Liver (tissue), 9 donors: ENCODE data around the gene NPPA. TPM values are rescaled to one million over a fixed set of nuclear protein-coding genes. Genes with fewer than 3 reads are reported as not detected.

Experiments used
- DNase-seq: peaks from one replicate; pipeline ENCODE4 v3.0.0-alpha.2; 2017; ENCODE audit warnings: low spot score
- H3K27ac ChIP-seq, 2 donors: one replicate each; pipeline ENCODE4 v1.7.0; 2013; ENCODE audit warnings: inconsistent platforms in 2 of 2, low read length in 2 of 2, control low read depth in 1 of 2, low read depth in 1 of 2, mild to moderate bottlenecking in 1 of 2
- H3K27me3 ChIP-seq, 4 donors: one replicate each; pipeline versions ENCODE4 v1.6.1 to v1.7.0; 2013; ENCODE audit warnings: low read length in 3 of 4, inconsistent platforms in 1 of 4, mild to moderate bottlenecking in 1 of 4, moderate library complexity in 1 of 4; ENCODE audit not compliant: control insufficient read depth in 4 of 4, insufficient read depth in 4 of 4
- H3K36me3 ChIP-seq, 4 donors: one replicate each; pipeline versions ENCODE4 v1.6.1 to v1.7.0; 2013; ENCODE audit warnings: low read length in 3 of 4, mild to moderate bottlenecking in 3 of 4, low read depth in 1 of 4, moderate library complexity in 1 of 4; ENCODE audit not compliant: control insufficient read depth in 4 of 4, insufficient read depth in 3 of 4
- H3K4me1 ChIP-seq, 4 donors: one replicate each; pipeline versions ENCODE4 v1.6.1 to v1.7.0; 2013; ENCODE audit warnings: low read length in 3 of 4, mild to moderate bottlenecking in 3 of 4, moderate library complexity in 1 of 4; ENCODE audit not compliant: control insufficient read depth in 4 of 4, insufficient read depth in 4 of 4
- H3K4me3 ChIP-seq, 3 donors: one replicate each; pipeline versions ENCODE4 v1.6.1 to v1.7.0; 2013; ENCODE audit warnings: low read length in 3 of 3, control low read depth in 1 of 3, low read depth in 1 of 3, mild to moderate bottlenecking in 1 of 3
- H3K9ac ChIP-seq, 2 donors: one replicate each; pipeline ENCODE4 v1.7.0; 2013; ENCODE audit warnings: low read length in 2 of 2, mild to moderate bottlenecking in 2 of 2, moderate library complexity in 2 of 2, control low read depth in 1 of 2, low read depth in 1 of 2
- H3K9me3 ChIP-seq, 4 donors: one replicate each; pipeline versions ENCODE4 v1.6.1 to v1.7.0; 2013; ENCODE audit warnings: low read length in 3 of 4; ENCODE audit not compliant: control insufficient read depth in 4 of 4
- EGR1 ChIP-seq, 2 donors: IDR thresholded peaks; 2 replicates each; pipeline ENCODE4 v1.6.1; 2016 to 2018; ENCODE audit warnings: antibody characterized with exemption in 2 of 2, low read depth in 2 of 2
- FOXA1 ChIP-seq: IDR thresholded peaks from 2 replicates; pipeline ENCODE4 v1.6.1; 2016; ENCODE audit warnings: antibody characterized with exemption
- FOXA2 ChIP-seq: IDR thresholded peaks from 2 replicates; pipeline ENCODE4 v1.6.1; 2016; ENCODE audit warnings: antibody characterized with exemption
- GABPA ChIP-seq, 2 donors: IDR thresholded peaks in 1 of 2; conservative IDR thresholded peaks in 1 of 2; 2 replicates each; pipeline ENCODE4 v1.6.1; 2016; ENCODE audit warnings: antibody characterized with exemption in 2 of 2, mild to moderate bottlenecking in 1 of 2, moderate library complexity in 1 of 2
- HNF4A ChIP-seq, 2 donors: conservative IDR thresholded peaks; 2 replicates each; pipeline ENCODE4 v1.6.1; 2016; ENCODE audit warnings: antibody characterized with exemption in 2 of 2, mild to moderate bottlenecking in 2 of 2
- HNF4G ChIP-seq: IDR thresholded peaks from 2 replicates; pipeline ENCODE4 v1.6.1; 2016; ENCODE audit warnings: antibody characterized with exemption
- JUND ChIP-seq, 2 donors: IDR thresholded peaks; 2 replicates each; pipeline ENCODE4 v1.6.1; 2016; ENCODE audit warnings: antibody characterized with exemption in 2 of 2
- NR2F2 ChIP-seq: IDR thresholded peaks from 2 replicates; pipeline ENCODE4 v1.6.1; 2016; ENCODE audit warnings: antibody characterized with exemption
- RAD21 ChIP-seq, 2 donors: IDR thresholded peaks; 2 replicates each; pipeline ENCODE4 v1.6.1; 2016; ENCODE audit warnings: antibody characterized with exemption in 2 of 2, mild to moderate bottlenecking in 2 of 2
- REST ChIP-seq: IDR thresholded peaks from 2 replicates; pipeline ENCODE4 v1.6.1; 2016; ENCODE audit warnings: antibody characterized with exemption, mild to moderate bottlenecking
- RXRA ChIP-seq, 2 donors: IDR thresholded peaks; 2 replicates each; pipeline ENCODE4 v1.6.1; 2017 to 2018; ENCODE audit warnings: antibody characterized with exemption in 2 of 2, mild to moderate bottlenecking in 1 of 2
- SP1 ChIP-seq: IDR thresholded peaks from 2 replicates; pipeline ENCODE4 v1.6.1; 2018; ENCODE audit warnings: antibody characterized with exemption, mild to moderate bottlenecking
- TAF1 ChIP-seq: conservative IDR thresholded peaks from 2 replicates; pipeline ENCODE4 v1.6.1; 2016; ENCODE audit warnings: antibody characterized with exemption, mild to moderate bottlenecking
- WGBS: extraction: QIAGEN DNeasy Blood & Tissue Kit; methylation state at CpG from one replicate; pipeline ENCODE4 v1.1.7; 2013; 5-methylcytosine and 5-hydroxymethylcytosine counted together
- polyA plus RNA-seq, 2 donors: library from polyadenylated mRNA; stranded (reverse) in 1 of 2; unstranded in 1 of 2; fragments of 200-250 nt in 1 of 2; fragments of >200 nt in 1 of 2; fragmentation: Nextera tagmentation in 1 of 2; extraction: Ambion mirVana in 1 of 2; gene quantifications; one replicate each; pipeline versions ENCODE4 v1.2.1 to v1.2.3, GENCODE V29; 2013 to 2015
- total RNA-seq, 2 donors: library from RNA; depleted of rRNA; stranded (reverse); fragments of >200 nt; gene quantifications; one replicate each; pipeline ENCODE4 v1.2.3, GENCODE V29; 2014
- TF ChIP-seq, protein P1 (sequence below): IDR thresholded peaks from 2 replicates; pipeline ENCODE4 v1.6.1; 2016; ENCODE audit warnings: antibody characterized with exemption
- TF ChIP-seq, protein P2 (sequence below): fragments of 150-350 bp; IDR thresholded peaks from 2 replicates; pipeline ENCODE4 v1.5.1; 2017; ENCODE audit warnings: improper control_type of control experiment, low read depth, low read length; ENCODE audit not compliant: missing input control
- TF ChIP-seq, protein P3 (sequence below): IDR thresholded peaks from 2 replicates; pipeline ENCODE4 v1.6.1; 2016; ENCODE audit warnings: antibody characterized with exemption
- donor health status: healthy.
- donor health status: healthy.
- donor health status: healthy.
- donor health status: healthy.
- donor health status: healthy.

NPPA gene
- total and polyA plus RNA-seq, 4 donors: 0.12 TPM; not detected in 3

- H3K27ac ChIP-seq: no peak overlapping the region
- peaks cover 11 to 30% (median 25%) of the 10 kb centered on the region in 4 donors for H3K4me1 ChIP-seq
- no peak for TF ChIP-seq GABPA (IDR thresholded peaks at IDR 0.05 in 1 of 2, conservative IDR thresholded peaks at IDR 0.05 in 1 of 2)
- TF ChIP-seq HNF4G: no peak
- TF ChIP-seq, protein P1, sequence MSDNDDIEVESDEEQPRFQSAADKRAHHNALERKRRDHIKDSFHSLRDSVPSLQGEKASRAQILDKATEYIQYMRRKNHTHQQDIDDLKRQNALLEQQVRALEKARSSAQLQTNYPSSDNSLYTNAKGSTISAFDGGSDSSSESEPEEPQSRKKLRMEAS: no peak
- TF ChIP-seq RXRA (IDR thresholded peaks at IDR 0.05): no peak
- TF ChIP-seq, protein P2, sequence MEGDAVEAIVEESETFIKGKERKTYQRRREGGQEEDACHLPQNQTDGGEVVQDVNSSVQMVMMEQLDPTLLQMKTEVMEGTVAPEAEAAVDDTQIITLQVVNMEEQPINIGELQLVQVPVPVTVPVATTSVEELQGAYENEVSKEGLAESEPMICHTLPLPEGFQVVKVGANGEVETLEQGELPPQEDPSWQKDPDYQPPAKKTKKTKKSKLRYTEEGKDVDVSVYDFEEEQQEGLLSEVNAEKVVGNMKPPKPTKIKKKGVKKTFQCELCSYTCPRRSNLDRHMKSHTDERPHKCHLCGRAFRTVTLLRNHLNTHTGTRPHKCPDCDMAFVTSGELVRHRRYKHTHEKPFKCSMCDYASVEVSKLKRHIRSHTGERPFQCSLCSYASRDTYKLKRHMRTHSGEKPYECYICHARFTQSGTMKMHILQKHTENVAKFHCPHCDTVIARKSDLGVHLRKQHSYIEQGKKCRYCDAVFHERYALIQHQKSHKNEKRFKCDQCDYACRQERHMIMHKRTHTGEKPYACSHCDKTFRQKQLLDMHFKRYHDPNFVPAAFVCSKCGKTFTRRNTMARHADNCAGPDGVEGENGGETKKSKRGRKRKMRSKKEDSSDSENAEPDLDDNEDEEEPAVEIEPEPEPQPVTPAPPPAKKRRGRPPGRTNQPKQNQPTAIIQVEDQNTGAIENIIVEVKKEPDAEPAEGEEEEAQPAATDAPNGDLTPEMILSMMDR: no peak
- TF ChIP-seq TAF1: no peak
- no peak for TF ChIP-seq HNF4A (conservative IDR thresholded peaks at IDR 0.05)
- no peak for TF ChIP-seq EGR1 (IDR thresholded peaks at IDR 0.05; ENCODE audit: low read depth in 2 of 2)
- no peak for TF ChIP-seq FOXA1
- TF ChIP-seq, protein P3, sequence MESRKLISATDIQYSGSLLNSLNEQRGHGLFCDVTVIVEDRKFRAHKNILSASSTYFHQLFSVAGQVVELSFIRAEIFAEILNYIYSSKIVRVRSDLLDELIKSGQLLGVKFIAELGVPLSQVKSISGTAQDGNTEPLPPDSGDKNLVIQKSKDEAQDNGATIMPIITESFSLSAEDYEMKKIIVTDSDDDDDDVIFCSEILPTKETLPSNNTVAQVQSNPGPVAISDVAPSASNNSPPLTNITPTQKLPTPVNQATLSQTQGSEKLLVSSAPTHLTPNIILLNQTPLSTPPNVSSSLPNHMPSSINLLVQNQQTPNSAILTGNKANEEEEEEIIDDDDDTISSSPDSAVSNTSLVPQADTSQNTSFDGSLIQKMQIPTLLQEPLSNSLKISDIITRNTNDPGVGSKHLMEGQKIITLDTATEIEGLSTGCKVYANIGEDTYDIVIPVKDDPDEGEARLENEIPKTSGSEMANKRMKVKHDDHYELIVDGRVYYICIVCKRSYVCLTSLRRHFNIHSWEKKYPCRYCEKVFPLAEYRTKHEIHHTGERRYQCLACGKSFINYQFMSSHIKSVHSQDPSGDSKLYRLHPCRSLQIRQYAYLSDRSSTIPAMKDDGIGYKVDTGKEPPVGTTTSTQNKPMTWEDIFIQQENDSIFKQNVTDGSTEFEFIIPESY: no peak
- TF ChIP-seq NR2F2: no peak
- no peak for TF ChIP-seq RAD21 (IDR thresholded peaks at IDR 0.05)
- TF ChIP-seq FOXA2: no peak
- TF ChIP-seq SP1: no peak
- TF ChIP-seq JUND (IDR thresholded peaks at IDR 0.05): no peak
- TF ChIP-seq REST: no peak
- H3K36me3 ChIP-seq: peaks cover 5 to 61% (median 39%) of the 10 kb centered on the region in 4 donors
- H3K9ac ChIP-seq: no peak overlapping the region
- no peak for DNase-seq
- no peak overlapping the region for H3K4me3 ChIP-seq
- H3K9me3 ChIP-seq: no peaks in the 10 kb centered on the region
- 87% methylated on average over 36 of the region's 36 CpGs for WGBS
- H3K27me3 ChIP-seq: no peaks in the 10 kb centered on the region
These were observed 10.4 kb downstream of the NPPA start for GRCh38 chr1:11836955-11837766.
